Activated T-helper 2 cell treated with anti-CD3 and anti-CD28 coated beads, Interferon-gamma antibody, Interleukin-2, Interleukin-4, amounts not matched to agents 10 μg/mL and 5 μg/mL and 100 μg/mL, durations not matched to agents 14 hours and 24 hours and 36 hours (primary cell): ENCODE data around the gene LRRC8A. TPM values are rescaled to one million over a fixed set of nuclear protein-coding genes. Genes with fewer than 3 reads are reported as not detected.
A peak's percentile ranks its signal among the peaks of the same experiment; 100 is the strongest.

Experiments used
- DNase-seq: peaks from one replicate; pipeline ENCODE4 v3.0.0; 2021; ENCODE audit warnings: low spot score
- H3K27ac Mint-ChIP-seq: one replicate; pipeline ENCODE4 v1.8.0; 2021; ENCODE audit warnings: mixed read lengths
- H3K27me3 Mint-ChIP-seq: one replicate; pipeline ENCODE4 v1.8.0; 2021; ENCODE audit warnings: low read depth, mixed read lengths
- H3K36me3 Mint-ChIP-seq: one replicate; pipeline ENCODE4 v1.8.0; 2021; ENCODE audit warnings: low read depth, mixed read lengths
- H3K4me1 Mint-ChIP-seq: one replicate; pipeline ENCODE4 v1.8.0; 2021; ENCODE audit warnings: low read depth, mixed read lengths
- H3K4me3 Mint-ChIP-seq: one replicate; pipeline ENCODE4 v1.8.0; 2021; ENCODE audit warnings: low read depth, mild to moderate bottlenecking, moderate library complexity, mixed read lengths
- H3K9me3 Mint-ChIP-seq: one replicate; pipeline ENCODE4 v1.8.0; 2021; ENCODE audit warnings: mixed read lengths
- intact Hi-C: fragments of 100-400 bp; cut with micrococcal nuclease; formaldehyde crosslinking; loops from one replicate; pipeline ENCODE4 v1.15.1; 2023
- total RNA-seq: library from RNA; stranded (reverse); gene quantifications from 2 replicates; pipeline ENCODE4 v1.2.3, GENCODE V29; 2022

LRRC8A gene
- total RNA-seq, 1 donor from 2014 or later: 25.4 TPM

GRCh38 chr9:128910906-128911305, 29.0 kb downstream of the LRRC8A start:
- Mint-ChIP-seq H3K4me3 (no peak overlapping the region), H3K27ac (no peak overlapping the region), H3K36me3 (peaks cover 65% of the 10 kb centered on the region), H3K27me3 (no peaks in the 10 kb centered on the region), H3K9me3 (no peaks in the 10 kb centered on the region), H3K4me1 (peaks cover 31% of the 10 kb centered on the region)
- no peak for DNase-seq
- intact Hi-C loops: no loop called here

DNA sequence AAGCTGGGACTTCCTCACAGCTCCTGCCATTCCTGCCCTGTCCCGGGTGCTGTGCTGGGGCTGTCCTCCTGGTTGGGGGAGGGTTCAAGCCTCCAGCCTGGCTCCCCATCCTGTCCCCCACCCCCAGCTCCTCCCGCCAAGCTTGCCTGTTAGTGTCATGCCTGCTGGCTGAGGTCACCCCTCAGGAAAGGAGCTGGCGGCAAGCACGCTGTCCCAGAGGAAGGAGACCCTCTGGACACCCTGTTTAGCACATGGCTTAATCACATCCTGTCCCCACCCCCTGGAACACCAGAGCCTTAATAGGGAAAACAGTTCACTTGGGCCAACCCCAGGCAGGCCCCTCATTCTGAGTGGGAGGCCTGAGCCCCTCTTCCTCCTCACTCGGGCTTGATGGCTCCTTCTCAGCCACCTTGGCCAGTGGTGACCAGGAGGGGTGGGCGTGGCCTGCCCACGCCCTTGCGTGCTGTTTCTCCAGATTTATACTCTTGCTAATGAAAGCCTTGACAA, 29.6 kb downstream of the LRRC8A start:
- intact Hi-C loops: no loop called here
- Mint-ChIP-seq H3K27me3 (no peaks in the 10 kb centered on the region), H3K9me3 (no peaks in the 10 kb centered on the region), H3K36me3 (peaks cover 66% of the 10 kb centered on the region), H3K4me1 (peaks cover 29% of the 10 kb centered on the region), H3K4me3 (no peak overlapping the region), H3K27ac (peak overlapping the region; percentile 88)
- DNase-seq: no peak

- intact Hi-C loops: no loop called here
- peak overlapping the region; percentile 17 for H3K4me3 Mint-ChIP-seq
- H3K9me3 Mint-ChIP-seq: no peaks in the 10 kb centered on the region
- no peaks in the 10 kb centered on the region for H3K27me3 Mint-ChIP-seq
- H3K4me1 Mint-ChIP-seq: peaks cover 27% of the 10 kb centered on the region
- peaks cover 67% of the 10 kb centered on the region for H3K36me3 Mint-ChIP-seq
- DNase-seq: no peak
- peak overlapping the region; percentile 88 for H3K27ac Mint-ChIP-seq
Observed at GRCh38 chr9:128912270-128912853, 30.4 kb downstream of the LRRC8A start.

GRCh38 chr9:128913048-128913900, 31.3 kb downstream of the LRRC8A start:
- no peaks in the 10 kb centered on the region for H3K27me3 Mint-ChIP-seq
- intact Hi-C loops: no loop called here
- peaks cover 68% of the 10 kb centered on the region for H3K36me3 Mint-ChIP-seq
- H3K4me1 Mint-ChIP-seq: peaks cover 27% of the 10 kb centered on the region
- peak overlapping the region; percentile 17 for H3K4me3 Mint-ChIP-seq
- DNase-seq: no peak
- peak overlapping the region; percentile 88 for H3K27ac Mint-ChIP-seq
- H3K9me3 Mint-ChIP-seq: no peaks in the 10 kb centered on the region

DNA sequence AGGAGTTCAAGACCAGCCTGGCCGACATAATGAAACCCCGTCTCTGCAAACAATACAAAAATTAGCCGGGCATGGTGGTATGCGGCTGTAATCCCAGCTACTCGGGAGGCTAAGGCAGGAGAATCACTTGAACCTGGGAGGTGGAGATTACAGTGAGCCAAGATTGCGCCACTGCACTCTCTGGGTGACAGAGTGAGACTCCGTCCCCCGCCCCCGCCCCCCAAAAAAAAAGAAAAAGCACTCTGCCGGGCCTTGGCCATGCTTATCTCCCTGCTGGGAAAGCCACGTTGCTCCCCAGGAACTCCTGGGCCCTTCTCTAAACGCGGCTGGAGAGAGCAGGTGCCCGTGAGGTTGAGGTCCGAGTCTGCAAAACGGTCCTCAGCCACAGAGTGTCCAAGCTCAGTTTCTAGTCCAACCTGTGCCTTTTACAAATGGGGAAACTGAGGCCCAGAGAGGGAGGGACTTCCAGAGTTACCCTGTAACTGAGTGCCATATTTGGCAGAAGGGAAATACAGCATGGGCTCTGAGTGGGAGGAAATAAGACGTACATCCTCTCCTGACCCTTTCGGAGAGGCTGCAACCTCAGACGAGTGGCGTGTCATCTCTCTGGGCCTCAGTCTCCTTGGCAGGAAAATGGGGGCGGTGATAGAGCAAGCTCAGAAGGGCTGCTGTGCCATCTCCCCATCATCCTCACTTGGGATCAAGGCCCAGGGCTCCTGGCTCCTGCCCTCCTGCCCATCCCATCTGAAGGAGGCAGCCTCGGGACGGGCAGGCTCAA, 32.3 kb downstream of the LRRC8A start:
- H3K36me3 Mint-ChIP-seq: peaks cover 64% of the 10 kb centered on the region
- H3K27me3 Mint-ChIP-seq: no peaks in the 10 kb centered on the region
- H3K9me3 Mint-ChIP-seq: no peaks in the 10 kb centered on the region
- intact Hi-C loops: no loop called here
- no peak for DNase-seq
- H3K4me3 Mint-ChIP-seq: no peak overlapping the region
- H3K4me1 Mint-ChIP-seq: peaks cover 27% of the 10 kb centered on the region
- peak overlapping the region; percentile 88 for H3K27ac Mint-ChIP-seq

DNA sequence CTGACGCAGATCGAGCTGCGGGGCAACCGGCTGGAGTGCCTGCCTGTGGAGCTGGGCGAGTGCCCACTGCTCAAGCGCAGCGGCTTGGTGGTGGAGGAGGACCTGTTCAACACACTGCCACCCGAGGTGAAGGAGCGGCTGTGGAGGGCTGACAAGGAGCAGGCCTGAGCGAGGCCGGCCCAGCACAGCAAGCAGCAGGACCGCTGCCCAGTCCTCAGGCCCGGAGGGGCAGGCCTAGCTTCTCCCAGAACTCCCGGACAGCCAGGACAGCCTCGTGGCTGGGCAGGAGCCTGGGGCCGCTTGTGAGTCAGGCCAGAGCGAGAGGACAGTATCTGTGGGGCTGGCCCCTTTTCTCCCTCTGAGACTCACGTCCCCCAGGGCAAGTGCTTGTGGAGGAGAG, 34.3 kb downstream of the LRRC8A start:
- Mint-ChIP-seq H3K27me3 (no peaks in the 10 kb centered on the region), H3K4me1 (peaks cover 23% of the 10 kb centered on the region), H3K4me3 (no peak overlapping the region), H3K9me3 (no peaks in the 10 kb centered on the region), H3K27ac (no peak overlapping the region), H3K36me3 (peaks cover 50% of the 10 kb centered on the region)
- DNase-seq: no peak
- intact Hi-C loops: no loop called here

GRCh38 chr9:128916745-128917144, 34.8 kb downstream of the LRRC8A start:
- no peak overlapping the region for H3K27ac Mint-ChIP-seq

GRCh38 chr9:128917151-128917849, 35.4 kb downstream of the LRRC8A start:
- Mint-ChIP-seq H3K27ac (no peak overlapping the region), H3K27me3 (no peaks in the 10 kb centered on the region), H3K36me3 (peaks cover 45% of the 10 kb centered on the region), H3K9me3 (no peaks in the 10 kb centered on the region), H3K4me3 (no peak overlapping the region), H3K4me1 (peaks cover 18% of the 10 kb centered on the region)
- no peak for DNase-seq
- intact Hi-C loops: no loop called here

More at GRCh38 chr9:128916745-128917144, 34.8 kb downstream of the LRRC8A start:
- Mint-ChIP-seq H3K36me3 (peaks cover 49% of the 10 kb centered on the region), H3K4me3 (no peak overlapping the region), H3K4me1 (peaks cover 23% of the 10 kb centered on the region), H3K9me3 (no peaks in the 10 kb centered on the region), H3K27me3 (no peaks in the 10 kb centered on the region)
- no peak for DNase-seq
- intact Hi-C loops: no loop called here

GRCh38 chr9:128918921-128919320, 37.0 kb downstream of the LRRC8A start:
- intact Hi-C loops: loop anchor here (1.0 kb wide), 1 partner anchor 41 kb away; no protein-coding TSS in a partner anchor
- Mint-ChIP-seq H3K36me3 (peaks cover 35% of the 10 kb centered on the region), H3K4me3 (no peak overlapping the region), H3K27me3 (no peaks in the 10 kb centered on the region), H3K4me1 (peaks cover 9% of the 10 kb centered on the region), H3K27ac (no peak overlapping the region), H3K9me3 (no peaks in the 10 kb centered on the region)
- DNase-seq: no peak

- no peaks in the 10 kb centered on the region for H3K9me3 Mint-ChIP-seq
- H3K4me1 Mint-ChIP-seq: peaks cover 4% of the 10 kb centered on the region
- no peaks in the 10 kb centered on the region for H3K27me3 Mint-ChIP-seq
- no peak for DNase-seq
- H3K27ac Mint-ChIP-seq: no peak overlapping the region
- peaks cover 30% of the 10 kb centered on the region for H3K36me3 Mint-ChIP-seq
- intact Hi-C loops: loop anchor here (1.0 kb wide), 1 partner anchor 41 kb away; no protein-coding TSS in a partner anchor
- no peak overlapping the region for H3K4me3 Mint-ChIP-seq
Observed at GRCh38 chr9:128919402-128920089, 37.6 kb downstream of the LRRC8A start.

- Mint-ChIP-seq H3K27ac (no peak within 1 kb of the TSS), H3K27me3 (no peaks in the 10 kb centered on the region), H3K36me3 (peaks cover 27% of the 10 kb centered on the region), H3K4me3 (no peak within 1 kb of the TSS), H3K9me3 (no peaks in the 10 kb centered on the region), H3K4me1 (peaks cover 3% of the 10 kb centered on the region)
- no peak for DNase-seq
- intact Hi-C loops: no loop called here
Observed at GRCh38 chr9:128920381-128921058, 38.6 kb downstream of the LRRC8A start, which contains the start of gene PHYHD1. TSS of gene PHYHD1 (plus strand) at chr9:128920982. CDS start at chr9:128922324, 1,342 bp downstream.
